H1 (cell line): ENCODE data around the gene DNAAF8. TPM values are rescaled to one million over a fixed set of nuclear protein-coding genes. Genes with fewer than 3 reads are reported as not detected.

ENCODE experiments used
- CTCF ChIA-PET: fragments of 300-600 bp; sonication (Branson Sonifier 250); formaldehyde crosslinking; loops from one replicate; lab custom pipeline; 2021; ENCODE audit not compliant: partially characterized antibody; lab: Charles Lee
- POLR2A ChIA-PET: fragments of 300-600 bp; sonication (Branson Sonifier 250); formaldehyde crosslinking; loops from one replicate; lab custom pipeline; 2021; ENCODE audit warnings: inconsistent platforms; ENCODE audit not compliant: partially characterized antibody; lab: Charles Lee
- DNase-seq, 2 experiments: peaks; one replicate each; pipeline versions ENCODE4 v3.0.0 to v3.0.0-alpha.2; 2010 to 2022; ENCODE audit warnings: low spot score in 2 of 2, low read depth in 1 of 2, mixed read lengths in 1 of 2
- FAIRE-seq: peaks from 2 replicates; lab custom pipeline; 2011; peaks lifted over from hg19 to GRCh38; lab: Jason Lieb, UNC
- H2AFZ ChIP-seq: 2 replicates; pipeline ENCODE4 v1.8.1; 2012; ENCODE audit warnings: low read length, inconsistent platforms
- H2AK5ac ChIP-seq: 2 replicates; pipeline ENCODE4 v1.6.1; 2013; ENCODE audit warnings: low read depth, low read length
- H2BK120ac ChIP-seq: replicated peaks from 2 replicates; pipeline ENCODE3; 2013; ENCODE audit warnings: low read depth, low read length, inconsistent platforms
- H2BK12ac ChIP-seq: 2 replicates; pipeline ENCODE4 v1.6.1; 2013; ENCODE audit warnings: low read depth, low read length
- H2BK15ac ChIP-seq: 2 replicates; pipeline ENCODE4 v1.6.1; 2013; ENCODE audit warnings: low read length
- H2BK20ac ChIP-seq: 2 replicates; pipeline ENCODE4 v1.6.1; 2013; ENCODE audit warnings: low read length
- H2BK5ac ChIP-seq: 2 replicates; pipeline ENCODE4 v1.6.1; 2013; ENCODE audit warnings: low read depth, low read length
- H3K14ac ChIP-seq: 2 replicates; pipeline ENCODE4 v1.6.1; 2013; ENCODE audit warnings: inconsistent platforms; ENCODE audit not compliant: insufficient read length
- H3K18ac ChIP-seq: 2 replicates; pipeline ENCODE4 v1.6.1; 2013; ENCODE audit warnings: low read length; ENCODE audit errors: extremely low read depth
- H3K23ac ChIP-seq: 2 replicates; pipeline ENCODE4 v1.6.1; 2013; ENCODE audit warnings: inconsistent platforms; ENCODE audit not compliant: insufficient read length
- H3K23me2 ChIP-seq: 2 replicates; pipeline ENCODE4 v1.6.1; 2013; ENCODE audit warnings: low read depth, low read length
- H3K27ac ChIP-seq: 2 replicates; pipeline ENCODE4 v1.6.1; 2011; ENCODE audit warnings: low read depth, low read length, inconsistent platforms
- H3K27me3 ChIP-seq, 4 experiments: replicated peaks in 1 of 4; 1 replicate in 1 of 4; 2 replicates in 3 of 4; pipeline versions ENCODE4 v1.6.1 to v1.8.1; 2011 to 2013; ENCODE audit warnings: low read length in 3 of 4, mild to moderate bottlenecking in 3 of 4, inconsistent platforms in 2 of 4, mixed read lengths in 2 of 4, moderate library complexity in 1 of 4; ENCODE audit not compliant: control insufficient read depth in 3 of 4, insufficient read depth in 3 of 4; ENCODE audit errors: extremely low read depth in 1 of 4
- H3K36me3 ChIP-seq, 4 experiments: 2 replicates each; pipeline versions ENCODE4 v1.6.1 to v1.8.1; 2011 to 2013; ENCODE audit warnings: mild to moderate bottlenecking in 4 of 4, low read length in 3 of 4, moderate library complexity in 2 of 4, control low read depth in 1 of 4, inconsistent platforms in 1 of 4; ENCODE audit not compliant: insufficient read depth in 4 of 4, control insufficient read depth in 2 of 4
- H3K4ac ChIP-seq: replicated peaks from 2 replicates; pipeline ENCODE3; 2013; ENCODE audit warnings: low read length, low read depth, mixed read lengths, inconsistent platforms; ENCODE audit not compliant: insufficient read length
- H3K4me1 ChIP-seq, 4 experiments: replicated peaks in 1 of 4; 1 replicate in 1 of 4; 2 replicates in 3 of 4; pipeline versions ENCODE4 v1.6.1 to v1.8.1; 2011 to 2013; ENCODE audit warnings: low read length in 3 of 4, inconsistent platforms in 2 of 4, mixed read lengths in 1 of 4; ENCODE audit not compliant: insufficient read depth in 4 of 4, control insufficient read depth in 3 of 4
- H3K4me2 ChIP-seq, 2 experiments: 2 replicates each; pipeline versions ENCODE4 v1.6.1 to v1.8.1; 2011 to 2013; ENCODE audit warnings: low read depth in 2 of 2, low read length in 2 of 2, control low read depth in 1 of 2, inconsistent platforms in 1 of 2, mild to moderate bottlenecking in 1 of 2; ENCODE audit not compliant: insufficient read depth in 1 of 2
- H3K4me3 ChIP-seq, 4 experiments: fragments of 200-600, 300-600 bp in 1 of 4; sonication (generic), shearing (Covaris generic), sonication (Bioruptor Twin) in 1 of 4; 2 replicates each; pipeline versions ENCODE4 v1.5.1 to v1.8.1; 2011 to 2016; ENCODE audit warnings: low read length in 4 of 4, low read depth in 3 of 4, control low read depth in 2 of 4, inconsistent platforms in 2 of 4, mild to moderate bottlenecking in 2 of 4, mixed read lengths in 1 of 4, moderate library complexity in 1 of 4; ENCODE audit not compliant: insufficient read depth in 2 of 4; ENCODE audit errors: extremely low read depth in 1 of 4
- H3K56ac ChIP-seq: replicated peaks from 2 replicates; pipeline ENCODE3; 2013; ENCODE audit warnings: low read depth, mild to moderate bottlenecking, mixed read lengths, low read length, inconsistent platforms; ENCODE audit not compliant: insufficient read length
- H3K79me1 ChIP-seq: 2 replicates; pipeline ENCODE4 v1.6.1; 2013; ENCODE audit warnings: low read depth, low read length, control low read depth
- H3K79me2 ChIP-seq, 2 experiments: 2 replicates each; pipeline versions ENCODE4 v1.6.1 to v1.8.1; 2012 to 2013; ENCODE audit warnings: low read length in 2 of 2, mild to moderate bottlenecking in 2 of 2, inconsistent platforms in 1 of 2; ENCODE audit not compliant: insufficient read depth in 2 of 2, control insufficient read depth in 1 of 2
- H3K9ac ChIP-seq, 4 experiments: replicated peaks in 1 of 4; 1 replicate in 1 of 4; 2 replicates in 3 of 4; pipeline versions ENCODE4 v1.6.1 to v1.8.1; 2011 to 2013; ENCODE audit warnings: low read depth in 3 of 4, low read length in 3 of 4, control low read depth in 2 of 4, mild to moderate bottlenecking in 2 of 4, moderate library complexity in 2 of 4, inconsistent platforms in 1 of 4; ENCODE audit errors: extremely low read depth in 1 of 4
- H3K9me3 ChIP-seq, 2 experiments: 2 replicates each; pipeline versions ENCODE4 v1.6.1 to v1.8.1; 2012 to 2013; ENCODE audit warnings: mild to moderate bottlenecking in 2 of 2, moderate library complexity in 2 of 2, control low read depth in 1 of 2, inconsistent platforms in 1 of 2, low read depth in 1 of 2, low read length in 1 of 2, mixed read lengths in 1 of 2; ENCODE audit not compliant: insufficient read depth in 2 of 2
- H4K20me1 ChIP-seq, 2 experiments: replicated peaks in 1 of 2; 2 replicates each; pipeline versions ENCODE3 to v1.8.1; 2011 to 2013; ENCODE audit warnings: inconsistent platforms in 2 of 2, low read length in 2 of 2, mild to moderate bottlenecking in 1 of 2; ENCODE audit not compliant: insufficient read depth in 2 of 2, control insufficient read depth in 1 of 2
- H4K5ac ChIP-seq: 2 replicates; pipeline ENCODE4 v1.6.1; 2013; ENCODE audit warnings: low read length, low read depth, mixed read lengths, inconsistent platforms; ENCODE audit not compliant: insufficient read length
- H4K8ac ChIP-seq: 2 replicates; pipeline ENCODE4 v1.8.0; 2013; ENCODE audit warnings: mild to moderate bottlenecking, moderate library complexity, low read length, inconsistent platforms; ENCODE audit not compliant: insufficient read depth; ENCODE audit errors: extremely low read depth
- H4K91ac ChIP-seq: replicated peaks from 2 replicates; pipeline ENCODE3; 2013; ENCODE audit warnings: low read length, mixed read lengths, inconsistent platforms; ENCODE audit not compliant: insufficient read length
- CBX5 ChIP-seq: fragments of 300-800, 300-1000 bp; sonication (generic); IDR thresholded peaks from 2 replicates; pipeline ENCODE4 v1.7.1; 2016; ENCODE audit warnings: antibody characterized with exemption, low read length, low read depth
- HDAC2 ChIP-seq, 2 experiments: fragments of 300-600 bp in 1 of 2; sonication (generic) in 1 of 2; IDR thresholded peaks; 2 replicates each; pipeline ENCODE4 v1.6.1; 2011 to 2012; ENCODE audit warnings: low read depth in 2 of 2, low read length in 2 of 2, mild to moderate bottlenecking in 2 of 2, moderate library complexity in 2 of 2, borderline replicate concordance in 1 of 2, inconsistent platforms in 1 of 2
- MAFK ChIP-seq: IDR thresholded peaks from 2 replicates; pipeline ENCODE4 v1.6.1; 2012; ENCODE audit warnings: low read depth, mild to moderate bottlenecking, improper control_type of control experiment, low read length
- RBBP5 ChIP-seq: IDR thresholded peaks from 2 replicates; pipeline ENCODE4 v1.7.1; 2012; ENCODE audit warnings: low read depth, mild to moderate bottlenecking, inconsistent platforms, low read length, moderate library complexity, borderline replicate concordance
- RNF2 ChIP-seq: fragments of 200-900, 300-1000 bp; sonication (generic); IDR thresholded peaks from 2 replicates; pipeline ENCODE4 v1.7.1; 2016; ENCODE audit warnings: borderline replicate concordance, low read depth, mild to moderate bottlenecking, antibody characterized with exemption, low read length; ENCODE audit not compliant: poor library complexity, severe bottlenecking; ENCODE audit errors: missing control alignments
- SP1 ChIP-seq: IDR thresholded peaks from 2 replicates; pipeline ENCODE4 v1.6.1; 2011; ENCODE audit warnings: low read depth, low read length
- SP4 ChIP-seq: IDR thresholded peaks from 2 replicates; pipeline ENCODE4 v1.6.1; 2012; ENCODE audit warnings: low read length, inconsistent platforms
- WGBS, 2 experiments: shearing (Covaris generic) in 1 of 2; methylation state at CpG; one replicate each; pipeline versions ENCODE4 v1.1.6 to v1.1.7; 2013 to 2015; ENCODE audit warnings: low lambda C conversion rate in 2 of 2, mixed read lengths in 2 of 2, inconsistent platforms in 1 of 2, low coverage in 1 of 2, missing lambda C conversion rate in 1 of 2; ENCODE audit not compliant: insufficient replicate concordance in 2 of 2, insufficient coverage in 1 of 2, insufficient read length in 1 of 2; ENCODE audit errors: extremely low coverage in 1 of 2, missing lambda C conversion rate in 1 of 2; 5-methylcytosine and 5-hydroxymethylcytosine counted together
- polyA plus RNA-seq, 7 experiments: library from polyadenylated mRNA; depleted of rRNA in 3 of 7; stranded (reverse) in 5 of 7; unstranded in 2 of 7; fragments of >200 nt in 5 of 7; fragments of 200-250 nt in 2 of 7; gene quantifications; 1 replicate in 5 of 7; 2 replicates in 1 of 7; 4 replicates in 1 of 7; pipeline versions ENCODE4 v1.2.1 to v1.2.3, GENCODE V29; 2011 to 2013; ENCODE audit warnings: missing spikeins in 2 of 7, mixed read lengths in 2 of 7
- total RNA-seq: library from RNA; stranded (reverse); fragmentation: NEBNext Ultra II Directional; extraction: Animal tissue kit (Norgen Biotek cat#: 25700); gene quantifications from 2 replicates; pipeline ENCODE4 v1.2.1, GENCODE V29; 2021

DNAAF8 gene
- total and polyA plus RNA-seq, 2 of the 8 experiments (the other 6 are each of a cell fraction or from before 2014, with no cell fraction given): 0.39 TPM; not detected in 1

- no peak overlapping the region; the same call in 1 of the 2 replicates for H4K8ac ChIP-seq
- H2AFZ ChIP-seq: no peak overlapping the region
- peak overlapping the region; percentile 75 to 99 (median 86); a peak in 6 of 8 replicates for H3K4me3 ChIP-seq
- no peak overlapping the region for H3K18ac ChIP-seq
- peaks cover 5% of the 10 kb centered on the region; the same call in 1 of the 2 replicates for H3K79me1 ChIP-seq
- H3K27me3 ChIP-seq: no peaks in the 10 kb centered on the region
- H3K23me2 ChIP-seq: peaks cover 13% of the 10 kb centered on the region
- no peak overlapping the region for H3K27ac ChIP-seq
- no peak overlapping the region for H3K14ac ChIP-seq
- FAIRE-seq (no peak), DNase-seq (no peak)
- H3K23ac ChIP-seq: no peak overlapping the region
- whole genome bisulfite sequencing, 2 experiments: 86% methylated on average over 22 of the region's 26 CpGs; no CpG with 5 or more reads in 1 of the 2 experiments
- H4K91ac ChIP-seq: no peak overlapping the region
- no peak overlapping the region for H2BK15ac ChIP-seq
- no peak overlapping the region for H2BK120ac ChIP-seq
- peaks cover 0 to 3% (median 1%) of the 10 kb centered on the region in 4 experiments; a peak in 2 of 7 replicates for H3K4me1 ChIP-seq
- POLR2A ChIA-PET: interaction anchor here (0.7 to 1.5 kb wide), 7 partner anchors 11 to 35 kb away, joined by 3 to 7 read pairs (median 3); partner anchors contain the start of genes ANKS3 and DNAAF8
- no peak overlapping the region for H2BK5ac ChIP-seq
- CTCF ChIA-PET: interaction anchor here (0.6 to 1.6 kb wide), 6 partner anchors 20 to 190 kb away, joined by 3 to 5 read pairs (median 4); partner anchors contain the start of genes ANKS3 and DNAAF8
- H3K79me2 ChIP-seq: peaks cover 0 to 15% of the 10 kb centered on the region in 2 experiments; a peak in 2 of 4 replicates
- H4K5ac ChIP-seq: no peak overlapping the region
- H2BK20ac ChIP-seq: no peak overlapping the region
- peaks cover 3 to 9% (median 5%) of the 10 kb centered on the region in 4 experiments; a peak in 6 of 8 replicates for H3K36me3 ChIP-seq
- no peak overlapping the region for H2BK12ac ChIP-seq
- H3K9me3 ChIP-seq: no peaks in the 10 kb centered on the region
- no peak overlapping the region for H2AK5ac ChIP-seq
- peak overlapping the region in 2 of 4 experiments; percentile 15 to 62; a peak in 3 of 7 replicates for H3K9ac ChIP-seq
- H3K56ac ChIP-seq: no peak overlapping the region
- no peak overlapping the region for H3K4ac ChIP-seq
- peak overlapping the region; percentile 65 to 68 for H3K4me2 ChIP-seq
- H4K20me1 ChIP-seq: peaks cover 2 to 7% of the 10 kb centered on the region in 2 experiments
- TF ChIP-seq RBBP5 (no peak), HDAC2 (IDR thresholded peaks at IDR 0.05; ENCODE audit: borderline replicate concordance in 1 of 2, low read depth in 2 of 2, low read length in 2 of 2) (no peak), SP1 (no peak), RNF2 (no peak), SP4 (no peak), MAFK (no peak), CBX5 (no peak)
These were observed 31.5 kb downstream of the DNAAF8 start for GRCh38 chr16:4765511-4766474.
